BLaER1 treated with 17β-estradiol and CSF1 and Interleukin-3, amounts not matched to agents 10 nM and 100 nM (cell line): ENCODE data around the gene HLA-DQB1.
A peak's percentile ranks its signal among the peaks of the same experiment; 100 is the strongest.
"Not testable (repeated sequence)": the region's sequence is repeated elsewhere in the genome, so short reads cannot be mapped to it uniquely, and the experiment has no call there.

Source experiments
- H3K27ac ChIP-seq, 11 experiments: shearing (Covaris generic); formaldehyde crosslinking; 2 replicates each; pipeline ENCODE4 v1.8.1; 2022
- H3K27me3 ChIP-seq, 11 experiments: shearing (Covaris generic); formaldehyde crosslinking; 2 replicates each; pipeline ENCODE4 v1.8.1; 2022
- H3K36me3 ChIP-seq, 11 experiments: shearing (Covaris generic); formaldehyde crosslinking; 2 replicates each; pipeline ENCODE4 v1.8.1; 2022
- H3K4me1 ChIP-seq, 10 experiments: shearing (Covaris generic); formaldehyde crosslinking; 2 replicates each; pipeline ENCODE4 v1.8.1; 2022
- H3K4me2 ChIP-seq, 11 experiments: shearing (Covaris generic); formaldehyde crosslinking; 2 replicates each; pipeline ENCODE4 v1.8.1; 2022
- H3K4me3 ChIP-seq, 10 experiments: shearing (Covaris generic); formaldehyde crosslinking; 2 replicates each; pipeline ENCODE4 v1.8.1; 2022
- H3K9ac ChIP-seq, 11 experiments: shearing (Covaris generic); formaldehyde crosslinking; 2 replicates each; pipeline ENCODE4 v1.8.1; 2022
- H3K9me3 ChIP-seq, 11 experiments: shearing (Covaris generic); formaldehyde crosslinking; replicated peaks in 1 of 11; 2 replicates each; pipeline ENCODE4 v1.8.1; 2022
- H4K20me1 ChIP-seq, 11 experiments: shearing (Covaris generic); formaldehyde crosslinking; 2 replicates each; pipeline ENCODE4 v1.8.1; 2022
- Cebpa-rat ChIP-seq, 11 experiments: shearing (Covaris generic); IDR thresholded peaks; 2 replicates each; pipeline ENCODE4 v1.8.1; 2022

HLA-DQB1 gene

GRCh38 chr6:32655203-32655710 lies 11.2 kb downstream of the HLA-DQB1 start:
- H3K9ac ChIP-seq = no peak overlapping the region
- H3K27ac ChIP-seq = no peak overlapping the region
- TF ChIP-seq Cebpa-rat (IDR thresholded peaks at IDR 0.05) = no peak
- H3K4me3 ChIP-seq = no peak overlapping the region
- no peaks in the 10 kb centered on the region for H3K27me3 ChIP-seq
- no peaks in the 10 kb centered on the region for H3K36me3 ChIP-seq
- no peak overlapping the region for H3K4me2 ChIP-seq
- peaks cover 0 to 5% (median 4%) of the 10 kb centered on the region in 10 experiments; a peak in 9 of 20 replicates for H3K4me1 ChIP-seq
- no peaks in the 10 kb centered on the region for H4K20me1 ChIP-seq
- H3K9me3 ChIP-seq = no peaks in the 10 kb centered on the region

DNA sequence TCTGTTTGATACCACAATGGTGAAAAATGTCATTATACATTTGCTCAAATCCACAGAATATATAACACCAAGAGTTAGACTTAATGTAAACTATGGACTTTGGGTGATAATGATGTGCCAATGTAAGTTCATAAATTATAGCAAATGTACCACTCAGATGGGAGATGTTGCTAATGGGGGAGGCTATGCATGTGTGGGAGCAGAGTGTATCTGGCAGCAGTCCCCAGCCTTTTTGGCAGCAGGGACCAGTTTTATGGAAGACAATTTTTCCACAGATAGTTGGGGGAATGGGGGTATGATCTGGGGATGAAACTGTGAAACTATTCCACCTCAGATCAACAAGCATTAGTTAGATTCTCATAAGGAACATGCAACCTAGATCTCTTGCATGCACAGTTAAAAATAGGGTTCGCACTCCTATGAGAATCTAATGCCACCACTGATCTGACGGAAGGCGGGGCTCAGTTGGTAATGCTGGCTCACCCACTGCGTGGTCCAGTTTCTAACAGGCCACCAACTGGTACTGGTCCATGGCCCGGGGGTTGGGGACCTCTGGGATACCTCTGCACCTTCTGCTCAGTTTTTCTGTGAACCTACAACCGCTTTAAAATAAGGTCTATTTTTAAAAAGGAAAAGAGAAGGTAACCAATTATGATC lies 21.3 kb downstream of the HLA-DQB1 start:
- no peaks in the 10 kb centered on the region for H4K20me1 ChIP-seq
- H3K9ac ChIP-seq = no peak overlapping the region
- H3K27ac ChIP-seq = no peak overlapping the region
- no peak overlapping the region for H3K4me3 ChIP-seq
- no peaks in the 10 kb centered on the region for H3K27me3 ChIP-seq
- H3K36me3 ChIP-seq = no peaks in the 10 kb centered on the region
- no peak overlapping the region for H3K4me2 ChIP-seq
- H3K4me1 ChIP-seq = no peaks in the 10 kb centered on the region
- H3K9me3 ChIP-seq = no peaks in the 10 kb centered on the region
- no peak for TF ChIP-seq Cebpa-rat (IDR thresholded peaks at IDR 0.05)

- H3K4me1 ChIP-seq = no peaks in the 10 kb centered on the region
- H3K4me3 ChIP-seq = no peak overlapping the region
- H3K27me3 ChIP-seq = no peaks in the 10 kb centered on the region
- no peak overlapping the region for H3K27ac ChIP-seq
- no peaks in the 10 kb centered on the region for H3K36me3 ChIP-seq
- TF ChIP-seq Cebpa-rat (IDR thresholded peaks at IDR 0.05) = no peak
- H4K20me1 ChIP-seq = no peaks in the 10 kb centered on the region
- H3K9ac ChIP-seq = no peak overlapping the region
- H3K9me3 ChIP-seq = no peaks in the 10 kb centered on the region
- no peak overlapping the region for H3K4me2 ChIP-seq
Measured at GRCh38 chr6:32643904-32644303, 22.6 kb downstream of the HLA-DQB1 start.

- Histone ChIP-seq H3K36me3 (no peaks in the 10 kb centered on the region), H4K20me1 (no peaks in the 10 kb centered on the region), H3K4me2 (no peak overlapping the region), H3K27me3 (no peaks in the 10 kb centered on the region), H3K4me3 (no peak overlapping the region), H3K27ac (no peak overlapping the region), H3K9me3 (no peaks in the 10 kb centered on the region), H3K4me1 (no peaks in the 10 kb centered on the region), H3K9ac (no peak overlapping the region)
- no peak for TF ChIP-seq Cebpa-rat (IDR thresholded peaks at IDR 0.05)
Measured at GRCh38 chr6:32642720-32643106, 23.7 kb downstream of the HLA-DQB1 start.

DNA sequence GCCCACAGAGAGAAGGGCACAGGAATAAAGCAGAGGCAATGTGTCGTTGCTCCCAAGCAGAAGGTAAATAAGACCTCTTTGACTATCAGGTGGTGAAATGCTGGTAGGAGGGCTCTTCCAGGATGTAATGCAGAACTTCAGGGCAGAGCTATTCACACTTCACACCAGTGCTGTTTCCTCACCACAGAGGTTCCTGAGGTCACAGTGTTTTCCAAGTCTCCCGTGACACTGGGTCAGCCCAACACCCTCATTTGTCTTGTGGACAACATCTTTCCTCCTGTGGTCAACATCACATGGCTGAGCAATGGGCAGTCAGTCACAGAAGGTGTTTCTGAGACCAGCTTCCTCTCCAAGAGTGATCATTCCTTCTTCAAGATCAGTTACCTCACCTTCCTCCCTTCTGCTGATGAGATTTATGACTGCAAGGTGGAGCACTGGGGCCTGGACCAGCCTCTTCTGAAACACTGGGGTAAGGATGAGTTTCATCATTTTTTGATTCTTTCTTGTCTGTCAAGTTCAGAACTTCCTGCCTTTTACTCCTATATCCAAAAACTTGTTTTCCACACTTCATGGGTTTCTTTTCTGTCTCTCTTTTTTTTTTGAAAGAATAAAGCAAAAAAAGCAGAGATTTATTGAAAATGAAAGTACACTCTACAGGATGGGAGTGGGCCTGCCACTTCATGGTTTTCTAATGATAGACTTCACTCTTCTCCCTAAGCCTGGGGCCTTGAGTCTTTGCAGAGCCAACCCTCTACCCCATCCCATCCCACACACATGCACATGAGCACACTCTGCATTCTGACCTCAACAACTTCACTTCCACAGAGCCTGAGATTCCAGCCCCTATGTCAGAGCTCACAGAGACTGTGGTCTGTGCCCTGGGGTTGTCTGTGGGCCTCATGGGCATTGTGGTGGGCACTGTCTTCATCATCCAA lies 24.4 kb downstream of the HLA-DQB1 start:
- not testable (repeated sequence) for H3K9me3 ChIP-seq, H3K27me3 ChIP-seq, H3K36me3 ChIP-seq, H3K27ac ChIP-seq, H3K4me2 ChIP-seq, H3K4me1 ChIP-seq, H3K4me3 ChIP-seq, H3K9ac ChIP-seq, H4K20me1 ChIP-seq

DNA sequence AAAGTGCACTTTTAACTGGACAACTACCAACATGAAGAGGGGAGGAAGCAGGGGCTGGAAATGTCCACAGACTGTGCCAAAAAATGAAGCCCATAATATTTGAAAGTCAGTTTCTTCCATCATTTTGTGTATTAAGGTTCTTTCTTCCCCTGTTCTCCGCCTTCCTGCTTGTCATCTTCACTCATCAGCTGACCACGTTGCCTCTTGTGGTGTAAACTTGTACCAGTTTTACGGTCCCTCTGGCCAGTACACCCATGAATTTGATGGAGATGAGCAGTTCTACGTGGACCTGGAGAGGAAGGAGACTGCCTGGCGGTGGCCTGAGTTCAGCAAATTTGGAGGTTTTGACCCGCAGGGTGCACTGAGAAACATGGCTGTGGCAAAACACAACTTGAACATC lies 25.3 kb downstream of the HLA-DQB1 start:
- Histone ChIP-seq H3K36me3 (no peaks in the 10 kb centered on the region), H3K9ac (no peak overlapping the region), H3K4me2 (no peak overlapping the region), H3K9me3 (no peaks in the 10 kb centered on the region), H3K27me3 (no peaks in the 10 kb centered on the region), H3K4me3 (no peak overlapping the region), H3K27ac (no peak overlapping the region), H4K20me1 (no peaks in the 10 kb centered on the region), H3K4me1 (no peaks in the 10 kb centered on the region)
- no peak for TF ChIP-seq Cebpa-rat (IDR thresholded peaks at IDR 0.05)

- Histone ChIP-seq H3K36me3 (no peaks in the 10 kb centered on the region), H4K20me1 (no peaks in the 10 kb centered on the region), H3K27ac (no peak overlapping the region), H3K27me3 (no peaks in the 10 kb centered on the region), H3K4me1 (no peaks in the 10 kb centered on the region), H3K4me2 (no peak overlapping the region), H3K9me3 (0 out of 22 replicates have a peak, but pooled peaks cover 0 to 4% (median 0%) of the 10 kb centered on the region in 11 experiments), H3K9ac (no peak overlapping the region), H3K4me3 (no peak overlapping the region)
- TF ChIP-seq Cebpa-rat (IDR thresholded peaks at IDR 0.05) = no peak
Measured at GRCh38 chr6:32639440-32640394, 26.7 kb downstream of the HLA-DQB1 start.

- Histone ChIP-seq H3K9ac (no peak overlapping the region), H3K4me3 (no peak overlapping the region), H3K36me3 (no peaks in the 10 kb centered on the region), H3K27me3 (no peaks in the 10 kb centered on the region), H3K4me2 (peak overlapping the region in 1 of 11 experiments; percentile 44; a peak in 3 of 22 replicates), H3K9me3 (0 out of 22 replicates have a peak, but pooled peaks cover 0 to 6% (median 0%) of the 10 kb centered on the region in 11 experiments), H3K4me1 (peaks cover 0 to 8% (median 4%) of the 10 kb centered on the region in 10 experiments; a peak in 6 of 20 replicates), H3K27ac (no peak overlapping the region), H4K20me1 (no peaks in the 10 kb centered on the region)
- TF ChIP-seq Cebpa-rat (IDR thresholded peaks at IDR 0.05) = no peak
Measured at GRCh38 chr6:32638532-32639219, 27.8 kb downstream of the HLA-DQB1 start.
